PC-9 (cell line): Measurements from ENCODE around the gene SUPT7L. TPM values are rescaled to one million over a fixed set of nuclear protein-coding genes. Genes with fewer than 3 reads are reported as not detected.

Experiments
- BruUV-seq: library from RNA; stranded (reverse); fragments of 400-500 nt; replicated peaks from 2 replicates; lab custom pipeline; 2021; lab: Mats Ljungman, UMichigan
- CTCF ChIA-PET: fragments of 300-600 bp; sonication (Branson Sonifier 250); formaldehyde crosslinking; loops from one replicate; lab custom pipeline; 2022; ENCODE audit warnings: antibody characterized with exemption; lab: Charles Lee
- POLR2A ChIA-PET: fragments of 300-600 bp; sonication (Branson Sonifier 250); formaldehyde crosslinking; loops from one replicate; lab custom pipeline; 2022; ENCODE audit warnings: antibody characterized with exemption; ENCODE audit not compliant: unreplicated experiment; lab: Charles Lee
- DNase-seq, 2 experiments: peaks; one replicate each; pipeline versions ENCODE4 v3.0.0 to v3.0.0-alpha.2; 2015 to 2022; ENCODE audit warnings: mixed read lengths in 1 of 2
- H2AFZ ChIP-seq: fragments of 200-600 bp; sonication (generic); 2 replicates; pipeline ENCODE4 v1.8.1; 2017; ENCODE audit warnings: antibody characterized with exemption
- H3F3A ChIP-seq: fragments of 200-600 bp; sonication (generic); 2 replicates; pipeline ENCODE4 v1.8.1; 2017; ENCODE audit warnings: antibody characterized with exemption, mild to moderate bottlenecking, low read depth; ENCODE audit not compliant: insufficient read depth
- H3K27ac ChIP-seq: fragments of 200-600 bp; sonication (generic); 2 replicates; pipeline ENCODE4 v1.6.1; 2016; ENCODE audit warnings: mixed run types
- H3K27me3 ChIP-seq: fragments of 200-600 bp; sonication (generic); 2 replicates; pipeline ENCODE4 v1.6.1; 2016; ENCODE audit warnings: low read depth, mixed run types; ENCODE audit not compliant: insufficient read depth
- H3K36me3 ChIP-seq: fragments of 200-600 bp; sonication (generic); 2 replicates; pipeline ENCODE4 v1.6.1; 2016; ENCODE audit warnings: low read depth, mixed run types
- H3K4me1 ChIP-seq: fragments of 200-600 bp; sonication (generic); replicated peaks from 2 replicates; pipeline ENCODE4 v1.6.1; 2016; ENCODE audit warnings: mixed run types; ENCODE audit not compliant: insufficient read depth
- H3K4me2 ChIP-seq: fragments of 200-600 bp; sonication (generic); 2 replicates; pipeline ENCODE4 v1.6.1; 2017; ENCODE audit warnings: mixed run types
- H3K4me3 ChIP-seq: fragments of 200-600 bp; sonication (generic); 2 replicates; pipeline ENCODE4 v1.6.1; 2016; ENCODE audit warnings: mixed run types
- H3K79me2 ChIP-seq: fragments of 200-600 bp; sonication (generic); 2 replicates; pipeline ENCODE4 v1.6.1; 2017; ENCODE audit warnings: low read depth, mixed run types
- H3K9me2 ChIP-seq: fragments of 200-600 bp; sonication (generic); 2 replicates; pipeline ENCODE4 v1.8.1; 2017; ENCODE audit warnings: mild to moderate bottlenecking; ENCODE audit not compliant: insufficient read depth
- H3K9me3 ChIP-seq: fragments of 200-600 bp; sonication (generic); 2 replicates; pipeline ENCODE4 v1.8.1; 2016; ENCODE audit warnings: low read depth; ENCODE audit not compliant: insufficient read depth
- H4K20me1 ChIP-seq: fragments of 200-600 bp; sonication (generic); 2 replicates; pipeline ENCODE4 v1.8.1; 2017; ENCODE audit not compliant: insufficient read depth
- EZH2 ChIP-seq: fragments of 200-600 bp; sonication (generic); IDR thresholded peaks from 2 replicates; pipeline ENCODE4 v1.8.0; 2017; ENCODE audit warnings: antibody characterized with exemption, low read depth
- intact Hi-C: fragments of 100-400 bp; cut with micrococcal nuclease; formaldehyde crosslinking; loops from one replicate; pipeline ENCODE4 v1.10.0; 2022; ENCODE audit not compliant: unreplicated experiment
- total RNA-seq: library from RNA; stranded (reverse); gene quantifications from 2 replicates; pipeline ENCODE4 v1.2.3, GENCODE V29; 2021
- TF ChIP-seq, protein P1 (sequence below): fragments of 200-600 bp; sonication (generic); conservative IDR thresholded peaks from 2 replicates; pipeline ENCODE4 v1.6.1; 2017; ENCODE audit warnings: mixed run types, antibody characterized with exemption, mild to moderate bottlenecking, moderate library complexity

Gene SUPT7L
- total RNA-seq, 1 experiment from 2014 or later, result 33.0 TPM

DNA sequence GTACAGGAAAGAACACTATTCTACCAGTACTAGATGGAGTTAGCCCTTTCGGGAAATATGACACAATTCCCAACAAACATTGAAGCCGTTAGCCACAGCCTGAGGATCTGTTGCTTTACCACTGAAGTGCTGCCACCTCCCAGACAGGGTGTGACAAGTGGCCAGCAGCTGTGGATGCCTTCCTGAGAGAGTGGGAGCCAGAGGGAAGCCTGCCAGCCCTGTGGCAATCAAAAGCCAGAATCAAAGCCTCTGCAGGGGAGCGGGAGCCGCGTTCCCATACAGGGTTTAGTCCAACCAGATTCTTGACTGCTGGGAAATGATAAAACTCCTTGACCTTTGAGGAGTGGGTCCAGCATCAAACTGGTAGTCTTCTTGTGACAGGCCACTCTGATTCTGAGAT lies 38.3 kb upstream of the SUPT7L start:
- Histone ChIP-seq H3K36me3 (no peaks in the 10 kb centered on the region), H4K20me1 (no peaks in the 10 kb centered on the region), H3K4me3 (no peak overlapping the region), H3K27me3 (no peaks in the 10 kb centered on the region), H3K27ac (no peak overlapping the region), H3K79me2 (peaks cover 6% of the 10 kb centered on the region), H3K4me2 (no peak overlapping the region), H3K4me1 (peaks cover 33% of the 10 kb centered on the region), H3K9me2 (no peaks in the 10 kb centered on the region), H3F3A (peaks cover 29% of the 10 kb centered on the region), H2AFZ (no peak overlapping the region), H3K9me3 (no peaks in the 10 kb centered on the region)
- POLR2A ChIA-PET, result no interaction called here
- TF ChIP-seq, protein P1, sequence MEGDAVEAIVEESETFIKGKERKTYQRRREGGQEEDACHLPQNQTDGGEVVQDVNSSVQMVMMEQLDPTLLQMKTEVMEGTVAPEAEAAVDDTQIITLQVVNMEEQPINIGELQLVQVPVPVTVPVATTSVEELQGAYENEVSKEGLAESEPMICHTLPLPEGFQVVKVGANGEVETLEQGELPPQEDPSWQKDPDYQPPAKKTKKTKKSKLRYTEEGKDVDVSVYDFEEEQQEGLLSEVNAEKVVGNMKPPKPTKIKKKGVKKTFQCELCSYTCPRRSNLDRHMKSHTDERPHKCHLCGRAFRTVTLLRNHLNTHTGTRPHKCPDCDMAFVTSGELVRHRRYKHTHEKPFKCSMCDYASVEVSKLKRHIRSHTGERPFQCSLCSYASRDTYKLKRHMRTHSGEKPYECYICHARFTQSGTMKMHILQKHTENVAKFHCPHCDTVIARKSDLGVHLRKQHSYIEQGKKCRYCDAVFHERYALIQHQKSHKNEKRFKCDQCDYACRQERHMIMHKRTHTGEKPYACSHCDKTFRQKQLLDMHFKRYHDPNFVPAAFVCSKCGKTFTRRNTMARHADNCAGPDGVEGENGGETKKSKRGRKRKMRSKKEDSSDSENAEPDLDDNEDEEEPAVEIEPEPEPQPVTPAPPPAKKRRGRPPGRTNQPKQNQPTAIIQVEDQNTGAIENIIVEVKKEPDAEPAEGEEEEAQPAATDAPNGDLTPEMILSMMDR, result no peak
- no peak for TF ChIP-seq EZH2
- no peak for DNase-seq
- BruUV-seq, result no TSS peak
- intact Hi-C loops, result loop anchor here (2.0 to 10.0 kb wide), 3 partner anchors 253 to 1053 kb away; partner anchors contain the start of gene PPP1CB
- CTCF ChIA-PET, result no interaction called here

DNA sequence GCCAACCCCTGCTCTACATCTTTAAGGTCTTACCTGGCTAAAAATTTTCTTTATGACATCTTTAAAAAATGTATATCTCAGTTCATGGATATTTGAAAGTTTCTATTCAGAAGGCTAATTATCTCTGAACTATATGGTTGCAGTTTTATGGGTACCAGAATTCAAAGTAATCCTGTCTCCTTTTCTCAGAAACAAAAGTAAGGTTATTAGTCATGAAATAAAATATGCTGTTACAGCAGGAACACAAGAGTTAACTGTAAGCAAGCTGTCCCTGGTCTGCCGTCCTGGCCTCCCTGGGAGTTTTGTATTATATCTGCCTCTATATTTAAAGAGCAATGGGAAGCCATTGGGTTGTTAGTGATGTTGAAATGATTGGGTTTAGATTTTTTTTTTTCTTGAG lies 34.2 kb upstream of the SUPT7L start:
- no peak overlapping the region for H3K27ac ChIP-seq
- no peak overlapping the region for H3K4me2 ChIP-seq
- H3K4me3 ChIP-seq, result no peak overlapping the region
- DNase-seq, result no peak
- ChIA-PET POLR2A (no interaction called here), CTCF (interaction anchor here (0.6 kb wide), 1 partner anchor 1091 kb away, joined by 3 read pairs; no protein-coding TSS in a partner anchor)
- no peaks in the 10 kb centered on the region for H3K9me2 ChIP-seq
- H3K79me2 ChIP-seq, result no peaks in the 10 kb centered on the region
- H3K27me3 ChIP-seq, result no peaks in the 10 kb centered on the region
- peaks cover 11% of the 10 kb centered on the region; the same call in 1 of the 2 replicates for H3K36me3 ChIP-seq
- H3K4me1 ChIP-seq, result no peaks in the 10 kb centered on the region
- H2AFZ ChIP-seq, result no peak overlapping the region
- H4K20me1 ChIP-seq, result no peaks in the 10 kb centered on the region
- H3F3A ChIP-seq, result peaks cover 12% of the 10 kb centered on the region
- intact Hi-C loops, result no loop called here
- BruUV-seq, result no TSS peak
- H3K9me3 ChIP-seq, result no peaks in the 10 kb centered on the region
- TF ChIP-seq, protein P1, result no peak
- TF ChIP-seq EZH2, result no peak

DNA sequence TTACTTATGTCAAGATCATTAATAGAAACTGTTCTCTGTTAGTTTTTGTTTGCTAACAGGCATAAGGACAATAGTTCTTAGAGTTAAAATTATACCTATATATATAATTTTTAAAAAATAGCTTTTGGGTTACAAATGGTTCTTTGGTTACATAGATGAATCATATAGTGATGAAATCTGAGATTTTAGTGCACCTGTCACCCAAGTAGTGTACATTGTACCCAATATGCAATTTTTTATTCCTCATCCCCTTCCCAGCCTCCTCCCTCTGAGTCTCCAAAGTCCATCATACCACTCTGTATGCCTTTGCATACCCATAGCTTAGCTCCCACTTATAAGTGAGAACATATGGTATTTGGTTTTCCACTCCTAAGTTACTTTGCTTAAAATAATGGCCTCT lies 26.6 kb upstream of the SUPT7L start:
- CTCF ChIA-PET, result no interaction called here
- peaks cover 28% of the 10 kb centered on the region for H3K4me1 ChIP-seq
- peaks cover 35% of the 10 kb centered on the region for H3K36me3 ChIP-seq
- no peaks in the 10 kb centered on the region; the same call in 1 of the 2 replicates for H3K9me2 ChIP-seq
- H3K4me3 ChIP-seq, result no peak overlapping the region
- H4K20me1 ChIP-seq, result no peaks in the 10 kb centered on the region
- peaks cover 23% of the 10 kb centered on the region for H3F3A ChIP-seq
- POLR2A ChIA-PET, result no interaction called here
- no peak for TF ChIP-seq EZH2
- TF ChIP-seq, protein P1, result no peak
- no peaks in the 10 kb centered on the region for H3K9me3 ChIP-seq
- H3K4me2 ChIP-seq, result peak overlapping the region; percentile 3; the same call in 1 of the 2 replicates
- no peaks in the 10 kb centered on the region for H3K79me2 ChIP-seq
- BruUV-seq, result no TSS peak
- no peaks in the 10 kb centered on the region for H3K27me3 ChIP-seq
- no peak for DNase-seq
- intact Hi-C loops, result no loop called here
- no peak overlapping the region for H2AFZ ChIP-seq
- H3K27ac ChIP-seq, result peak overlapping the region; percentile 59
